ENCODE measurements around the gene MAN2B2. TPM values are rescaled to one million over a fixed set of nuclear protein-coding genes. Genes with fewer than 3 reads are reported as not detected.

MAN2B2 gene
- total and polyA plus RNA-seq, 10 donors, result 7.9 to 40.3 (median 31.8) TPM

GRCh38 chr4:6542951-6543350, 32.0 kb upstream of the MAN2B2 start:
- no peak overlapping the region for H3K27ac ChIP-seq
- peaks cover 0 to 92% (median 3%) of the 10 kb centered on the region in 7 donors for H3K27me3 ChIP-seq (replicated peaks in 1 of 7)
- WGBS, 5 donors, result 71 to 77% (median 75%) methylated on average over 9 to 12 of the region's 12 CpGs
- no peak overlapping the region for H3K4me3 ChIP-seq
- intact Hi-C loops (cut with DNase I; ENCODE audit: low total_unique reads), result no loop called here
- TF ChIP-seq POLR2A (IDR thresholded peaks at IDR 0.05) (no peak), POLR2AphosphoS5 (IDR thresholded peaks at IDR 0.05) (no peak), CTCF (IDR thresholded peaks at IDR 0.05 in 8 of 11, conservative IDR thresholded peaks at IDR 0.05 in 3 of 11) (no peak)
- DNase-seq, result no peak
- no peaks in the 10 kb centered on the region for H3K4me1 ChIP-seq
- no peaks in the 10 kb centered on the region for H3K36me3 ChIP-seq
- H3K9me3 ChIP-seq, result peaks cover 0 to 14% (median 9%) of the 10 kb centered on the region in 8 donors

DNA sequence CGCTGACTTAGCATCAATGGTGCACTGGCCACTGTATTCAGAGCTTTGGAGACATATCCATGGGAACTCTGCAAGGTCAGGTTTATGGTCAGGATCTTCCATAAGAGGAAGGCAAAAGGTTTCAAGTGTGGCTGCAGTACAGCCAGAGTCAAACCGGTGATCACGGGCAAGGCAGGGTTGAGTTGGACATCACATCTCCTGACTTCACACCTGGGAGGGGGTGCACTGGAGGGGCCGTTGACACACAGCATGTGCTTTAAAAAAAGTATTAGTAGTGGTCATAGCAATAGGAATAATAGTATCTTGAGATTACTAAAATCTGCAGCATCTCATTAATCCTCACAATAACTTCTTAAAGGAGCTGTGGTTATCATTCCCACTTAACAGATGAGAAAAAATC, 28.9 kb upstream of the MAN2B2 start:
- no peaks in the 10 kb centered on the region for H3K4me1 ChIP-seq
- H3K27ac ChIP-seq, result no peak overlapping the region
- no peaks in the 10 kb centered on the region for H3K36me3 ChIP-seq
- peaks cover 0 to 92% (median 3%) of the 10 kb centered on the region in 7 donors for H3K27me3 ChIP-seq (replicated peaks in 1 of 7)
- TF ChIP-seq CTCF (IDR thresholded peaks at IDR 0.05 in 8 of 11, conservative IDR thresholded peaks at IDR 0.05 in 3 of 11) (no peak), POLR2AphosphoS5 (IDR thresholded peaks at IDR 0.05) (no peak), POLR2A (IDR thresholded peaks at IDR 0.05) (no peak)
- H3K9me3 ChIP-seq, result peaks cover 0 to 8% (median 2%) of the 10 kb centered on the region in 8 donors
- intact Hi-C loops (cut with DNase I; ENCODE audit: low total_unique reads), result loop anchor here (5.0 kb wide), 1 partner anchor 214 kb away; no protein-coding TSS in a partner anchor
- H3K4me3 ChIP-seq, result no peak overlapping the region
- no peak for DNase-seq
- 71 to 86% (median 76%) methylated on average over 4 of the region's 4 CpGs for WGBS, 5 donors

DNA sequence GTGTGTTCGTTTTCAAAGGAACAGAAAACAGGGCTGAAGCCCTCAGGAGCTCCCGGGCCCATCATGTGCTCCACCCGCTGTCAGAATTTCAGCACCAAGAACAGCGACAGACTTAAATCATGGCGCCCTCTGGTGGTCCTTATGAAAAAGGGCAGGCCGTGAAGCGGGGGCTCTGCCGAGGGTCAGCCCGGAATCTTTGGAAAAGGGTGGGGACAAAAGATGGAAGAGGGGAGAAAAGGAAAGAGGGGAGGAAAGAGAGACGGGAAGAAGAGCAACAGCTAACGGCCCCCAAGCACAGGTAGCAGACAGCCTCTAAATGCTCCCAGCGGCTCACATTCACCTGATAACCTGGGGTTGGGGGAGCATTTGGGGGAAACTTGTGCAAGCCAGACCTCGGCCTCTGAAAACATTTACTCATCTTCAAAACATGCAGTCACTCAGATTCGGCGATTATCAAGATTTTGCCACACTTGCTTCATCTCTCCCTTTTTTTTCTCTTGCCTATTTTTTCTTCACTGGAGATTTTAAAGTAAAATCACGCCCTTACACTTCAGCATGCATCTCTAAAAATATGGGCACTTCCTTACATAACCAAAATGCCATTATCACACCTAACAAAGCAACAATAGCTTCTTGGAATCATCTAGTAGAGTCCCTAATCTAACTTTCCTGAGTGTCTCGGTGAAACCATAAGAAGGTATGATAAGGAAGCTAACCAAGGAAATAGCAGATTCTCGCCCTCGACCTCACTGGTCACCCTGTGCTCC, 28.1 kb upstream of the MAN2B2 start:
- Histone ChIP-seq H3K9me3 (peaks cover 0 to 14% (median 9%) of the 10 kb centered on the region in 8 donors), H3K27ac (no peak overlapping the region), H3K36me3 (no peaks in the 10 kb centered on the region), H3K27me3 (replicated peaks in 1 of 7) (peaks cover 0 to 92% (median 3%) of the 10 kb centered on the region in 7 donors), H3K4me3 (no peak overlapping the region), H3K4me1 (no peaks in the 10 kb centered on the region)
- WGBS, 5 donors, result 24 to 30% (median 26%) methylated on average over 19 of the region's 19 CpGs
- no peak for DNase-seq
- intact Hi-C loops (cut with DNase I; ENCODE audit: low total_unique reads), result loop anchor here (5.0 kb wide), 1 partner anchor 215 kb away; no protein-coding TSS in a partner anchor
- TF ChIP-seq CTCF (IDR thresholded peaks at IDR 0.05 in 8 of 11, conservative IDR thresholded peaks at IDR 0.05 in 3 of 11), result peak; percentile 32 to 83 (median 77)
- TF ChIP-seq POLR2A (IDR thresholded peaks at IDR 0.05), result no peak

GRCh38 chr4:6548201-6548881, 26.6 kb upstream of the MAN2B2 start:
- no peak overlapping the region for H3K27ac ChIP-seq
- H3K27me3 ChIP-seq (replicated peaks in 1 of 7), result peaks cover 0 to 93% (median 3%) of the 10 kb centered on the region in 7 donors
- H3K36me3 ChIP-seq, result no peaks in the 10 kb centered on the region
- H3K9me3 ChIP-seq, result peaks cover 0 to 21% (median 11%) of the 10 kb centered on the region in 8 donors
- no peak overlapping the region for H3K4me3 ChIP-seq
- WGBS, 5 donors, result 60 to 79% (median 72%) methylated on average over 7 to 8 of the region's 8 CpGs
- TF ChIP-seq CTCF (IDR thresholded peaks at IDR 0.05 in 8 of 11, conservative IDR thresholded peaks at IDR 0.05 in 3 of 11) (peak in 3 of 11 experiments; percentile 10 to 34 (median 27)), POLR2A (IDR thresholded peaks at IDR 0.05) (no peak)
- DNase-seq, result no peak
- intact Hi-C loops (cut with DNase I; ENCODE audit: low total_unique reads), result loop anchor here (5.0 kb wide), 1 partner anchor 216 kb away; no protein-coding TSS in a partner anchor
- no peaks in the 10 kb centered on the region for H3K4me1 ChIP-seq
